GM12878 (cell line): ENCODE results near the gene PEX11B. TPM values are rescaled to one million over a fixed set of nuclear protein-coding genes. Genes with fewer than 3 reads are reported as not detected.

Source experiments
- ATAC-seq: fragments of 200-7000 bp; cut with Tn5 transposase; 3 replicates; pipeline ENCODE4 v1.9.1; 2020; ENCODE audit warnings: mild to moderate bottlenecking, moderate library complexity
- BruUV-seq: library from RNA; stranded (reverse); fragments of 400-500 nt; replicated peaks from 2 replicates; lab custom pipeline; 2021; lab: Mats Ljungman, UMichigan
- CTCF ChIA-PET: fragments of 300-600 bp; sonication (Branson Sonifier 250); formaldehyde crosslinking; extraction: SDS; loops from one replicate; lab custom pipeline; 2021; ENCODE audit warnings: inconsistent platforms; lab: Yijun Ruan, JAX
- POLR2A ChIA-PET: fragments of 350-600 bp; formaldehyde crosslinking; extraction: SDS; loops from one replicate; lab custom pipeline; 2021; ENCODE audit warnings: inconsistent platforms; lab: Charles Lee
- RAD21 ChIA-PET: fragments of 300-600 bp; sonication (Branson Sonifier 250); formaldehyde crosslinking; loops from one replicate; lab custom pipeline; 2023; ENCODE audit warnings: antibody characterized with exemption; ENCODE audit not compliant: unreplicated experiment; lab: Charles Lee
- SMC1A ChIA-PET: fragments of 300-600 bp; sonication (Branson Sonifier 250); formaldehyde crosslinking; loops from one replicate; lab custom pipeline; 2023; ENCODE audit not compliant: unreplicated experiment, uncharacterized antibody; lab: Charles Lee
- DNase-seq: peaks from one replicate; pipeline ENCODE4 v3.0.0-alpha.2; 2011; ENCODE audit warnings: low read depth, low spot score
- FAIRE-seq: peaks from 3 replicates; lab custom pipeline; 2011; peaks lifted over from hg19 to GRCh38; lab: Jason Lieb, UNC
- H2AFZ ChIP-seq: 2 replicates; pipeline ENCODE4 v1.6.0; 2011; ENCODE audit warnings: low read depth, low read length, control low read depth; ENCODE audit not compliant: control insufficient read depth
- H3K27ac ChIP-seq: 2 replicates; pipeline ENCODE4 v1.5.1; 2011; ENCODE audit warnings: control low read depth; ENCODE audit not compliant: control insufficient read depth, insufficient read depth
- H3K27me3 ChIP-seq, 2 experiments: replicated peaks in 1 of 2; 2 replicates each; pipeline versions ENCODE4 v1.6.0 to v1.6.1; 2011; ENCODE audit warnings: low read length in 1 of 2; ENCODE audit not compliant: control insufficient read depth in 2 of 2, insufficient read depth in 2 of 2
- H3K36me3 ChIP-seq, 2 experiments: 2 replicates each; pipeline ENCODE4 v1.5.1; 2011; ENCODE audit warnings: low read length in 1 of 2; ENCODE audit not compliant: control insufficient read depth in 2 of 2, insufficient read depth in 2 of 2
- H3K4me1 ChIP-seq: 2 replicates; pipeline ENCODE4 v1.6.1; 2011; ENCODE audit warnings: mild to moderate bottlenecking, low read length, moderate library complexity, mixed read lengths; ENCODE audit not compliant: control insufficient read depth, insufficient read depth
- H3K4me2 ChIP-seq: 2 replicates; pipeline ENCODE4 v1.6.0; 2011; ENCODE audit warnings: control low read depth; ENCODE audit not compliant: control insufficient read depth, insufficient read depth
- H3K4me3 ChIP-seq: fragments of 200-600 bp; sonication (generic); 2 replicates; pipeline ENCODE4 v1.5.1; 2016
- H3K79me2 ChIP-seq: 2 replicates; pipeline ENCODE4 v1.6.0; 2011; ENCODE audit warnings: low read length; ENCODE audit not compliant: control insufficient read depth, insufficient read depth
- H3K9ac ChIP-seq: 2 replicates; pipeline ENCODE4 v1.8.0; 2011; ENCODE audit warnings: low read length, control low read depth, mixed read lengths; ENCODE audit not compliant: control insufficient read depth, insufficient read depth
- H3K9me3 ChIP-seq: replicated peaks from 3 replicates; pipeline ENCODE4 v1.5.1; 2011; ENCODE audit warnings: mild to moderate bottlenecking, low read length; ENCODE audit not compliant: control insufficient read depth, insufficient read depth
- H4K20me1 ChIP-seq: 2 replicates; pipeline ENCODE4 v1.6.0; 2011; ENCODE audit not compliant: control insufficient read depth, insufficient read depth
- CHD2 ChIP-seq: IDR thresholded peaks from 2 replicates; pipeline ENCODE4 v1.6.1; 2011; ENCODE audit warnings: low read depth, low read length, improper control_type of control experiment, borderline replicate concordance
- CTCF ChIP-seq, 3 experiments: IDR thresholded peaks in 2 of 3; conservative IDR thresholded peaks in 1 of 3; 2 replicates each; pipeline ENCODE4 v1.5.1; 2011; ENCODE audit warnings: low read depth in 3 of 3, low read length in 3 of 3, mild to moderate bottlenecking in 3 of 3, control low read depth in 2 of 3, moderate library complexity in 2 of 3, inconsistent platforms in 1 of 3, mixed read lengths in 1 of 3; ENCODE audit not compliant: control insufficient read depth in 2 of 3, insufficient read depth in 1 of 3; ENCODE audit errors: extremely low read depth in 1 of 3
- EP300 ChIP-seq, 2 experiments: fragments of 150-350 bp in 1 of 2; IDR thresholded peaks; 2 replicates each; pipeline ENCODE4 v1.6.1; 2011 to 2012; ENCODE audit warnings: low read depth in 2 of 2, low read length in 2 of 2, borderline replicate concordance in 1 of 2, improper control_type of control experiment in 1 of 2, inconsistent platforms in 1 of 2; ENCODE audit not compliant: control insufficient read depth in 1 of 2
- ESRRA ChIP-seq: IDR thresholded peaks from 2 replicates; pipeline ENCODE4 v1.6.1; 2012; ENCODE audit warnings: mild to moderate bottlenecking, low read length, improper control_type of control experiment
- EZH2 ChIP-seq: IDR thresholded peaks from 2 replicates; pipeline ENCODE4 v1.6.1; 2012; ENCODE audit warnings: low read depth, mild to moderate bottlenecking, control low read depth, inconsistent platforms, low read length, borderline replicate concordance; ENCODE audit not compliant: control insufficient read depth
- IKZF1 ChIP-seq: fragments of 450-650 bp; conservative IDR thresholded peaks from 2 replicates; pipeline ENCODE4 v1.6.1; 2017; ENCODE audit warnings: antibody characterized with exemption, mild to moderate bottlenecking
- KDM1A ChIP-seq: fragments of 200-600 bp; sonication (generic); IDR thresholded peaks from 2 replicates; pipeline ENCODE4 v1.6.1; 2016; ENCODE audit warnings: borderline replicate concordance
- RB1 ChIP-seq: fragments of 450-650 bp; formaldehyde crosslinking; IDR thresholded peaks from 2 replicates; pipeline ENCODE4 v1.6.1; 2017; ENCODE audit warnings: mild to moderate bottlenecking, borderline replicate concordance
- SRF ChIP-seq, 2 experiments: IDR thresholded peaks; 2 replicates each; pipeline ENCODE4 v1.6.1; 2011; ENCODE audit warnings: low read depth in 2 of 2, low read length in 2 of 2, mild to moderate bottlenecking in 1 of 2, moderate library complexity in 1 of 2
- STAT1 ChIP-seq: fragments of 450-650 bp; conservative IDR thresholded peaks from 2 replicates; pipeline ENCODE4 v1.6.1; 2014; ENCODE audit warnings: antibody characterized with exemption, mild to moderate bottlenecking
- ZNF207 ChIP-seq: fragments of 450-650 bp; IDR thresholded peaks from 2 replicates; pipeline ENCODE4 v1.6.1; 2014; ENCODE audit warnings: antibody characterized with exemption, mild to moderate bottlenecking, borderline replicate concordance
- ZNF622 ChIP-seq: fragments of 450-650 bp; IDR thresholded peaks from 2 replicates; pipeline ENCODE4 v1.6.1; 2017; ENCODE audit warnings: mild to moderate bottlenecking, inconsistent platforms
- WGBS: methylation state at CpG from one replicate; pipeline ENCODE4 v1.1.6; 2016; ENCODE audit warnings: low lambda C conversion rate; ENCODE audit not compliant: insufficient replicate concordance, insufficient coverage; ENCODE audit errors: missing lambda C conversion rate; 5-methylcytosine and 5-hydroxymethylcytosine counted together
- in situ Hi-C: fragments of 300-500 bp; cut with MboI; formaldehyde crosslinking; loops from 9 replicates; pipeline ENCODE4 v1.14.3; 2018; ENCODE audit warnings: mixed read lengths
- intact Hi-C: fragments of 100-400 bp; cut with micrococcal nuclease; formaldehyde crosslinking; loops from one replicate; pipeline ENCODE4 v1.14.2; 2022; ENCODE audit not compliant: unreplicated experiment
- polyA plus RNA-seq, 11 experiments: library from polyadenylated mRNA; depleted of rRNA in 4 of 11; unstranded in 6 of 11; stranded (reverse) in 5 of 11; fragments of >200 nt; fragmentation: Nextera tagmentation in 4 of 11; fragmentation: Illumina TruSeq in 1 of 11; extraction: Ambion mirVana in 4 of 11; extraction: Trizol in 1 of 11; gene quantifications; 1 replicate in 1 of 11; 2 replicates in 10 of 11; pipeline versions ENCODE4 v1.2.1 to v1.2.3, GENCODE V29; 2011 to 2016; ENCODE audit warnings: inconsistent platforms in 2 of 11, missing spikeins in 2 of 11, low read depth in 1 of 11
- total RNA-seq, 4 experiments: library from RNA; depleted of rRNA in 3 of 4; stranded (reverse); fragments of >200 nt in 3 of 4; fragmentation: Illumina TruSeq in 1 of 4; extraction: Trizol in 1 of 4; gene quantifications; 2 replicates each; pipeline versions ENCODE4 v1.2.1 to v1.2.3, GENCODE V29; 2013 to 2021
- TF ChIP-seq, protein P1 (sequence below): fragments of 450-650 bp; IDR thresholded peaks from 2 replicates; pipeline ENCODE4 v1.6.1; 2017; ENCODE audit warnings: mild to moderate bottlenecking
- TF ChIP-seq, protein P2 (sequence below): fragments of 450-650 bp; IDR thresholded peaks from 2 replicates; pipeline ENCODE4 v1.6.1; 2017; ENCODE audit warnings: antibody characterized with exemption, mild to moderate bottlenecking, moderate library complexity
- TF ChIP-seq, protein P3 (sequence below): IDR thresholded peaks from 2 replicates; pipeline ENCODE4 v1.6.1; 2011; ENCODE audit warnings: mild to moderate bottlenecking, low read depth, low read length, moderate library complexity; ENCODE audit not compliant: insufficient replicate concordance

The PEX11B gene
- total and polyA plus RNA-seq, 10 of the 15 experiments (the other 5 are each of a cell fraction or from before 2014, with no cell fraction given): 24.9 to 129 (median 40.7) TPM

DNA sequence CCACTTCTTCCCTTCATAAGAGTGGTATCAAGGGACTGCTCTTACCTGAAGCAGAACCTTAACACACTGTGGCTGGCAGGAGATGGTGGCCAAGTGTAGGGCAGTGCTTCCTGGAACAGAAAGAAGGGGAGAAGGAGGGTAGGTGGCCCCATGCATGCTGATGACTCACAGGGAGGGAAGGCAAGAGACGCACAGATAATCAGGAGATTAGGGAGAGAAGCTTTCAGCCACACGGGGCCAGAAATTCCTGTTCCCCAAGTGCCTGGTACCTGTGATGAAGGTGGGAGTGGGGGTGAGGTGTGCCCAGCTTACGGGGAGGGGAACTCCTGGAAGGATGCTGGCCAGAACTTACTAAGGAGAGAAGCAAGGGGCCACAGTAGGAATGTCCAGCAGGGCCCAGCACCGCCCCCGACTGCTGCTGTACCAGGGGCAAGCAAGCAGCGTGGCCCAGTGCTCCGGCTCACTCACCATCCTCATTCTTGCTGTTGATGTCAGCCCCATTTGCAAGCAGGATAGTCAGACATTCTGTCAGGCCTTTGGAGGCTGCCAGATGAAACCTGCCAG lies 40.5 kb downstream of the PEX11B start:
- Histone ChIP-seq H3K9me3 (no peaks in the 10 kb centered on the region), H3K9ac (no peak overlapping the region), H3K27me3 (peaks cover 0 to under 1% of the 10 kb centered on the region in 2 experiments; a peak in 2 of 4 replicates), H3K4me3 (no peak overlapping the region), H3K27ac (no peak overlapping the region), H2AFZ (no peak overlapping the region), H3K79me2 (no peaks in the 10 kb centered on the region), H3K36me3 (no peaks in the 10 kb centered on the region), H3K4me2 (no peak overlapping the region), H3K4me1 (no peaks in the 10 kb centered on the region), H4K20me1 (no peaks in the 10 kb centered on the region)
- CTCF ChIA-PET: interaction anchor here (1.4 kb wide), 1 partner anchor 31 kb away, joined by 3 read pairs; no protein-coding TSS in a partner anchor
- SMC1A ChIA-PET: interaction anchor here (0.9 kb wide), 1 partner anchor 158 kb away, joined by 3 read pairs; no protein-coding TSS in a partner anchor
- RAD21 ChIA-PET: no interaction called here
- DNase-seq: no peak
- no peak for ATAC-seq
- WGBS: 72% methylated on average over 7 of the region's 7 CpGs
- POLR2A ChIA-PET: no interaction called here
- BruUV-seq: no TSS peak
- in situ Hi-C loops: no loop called here
- intact Hi-C loops: no loop called here
- no peak for FAIRE-seq
- TF ChIP-seq ESRRA (no peak), EZH2 (no peak), RB1 (no peak), KDM1A (no peak), CHD2 (no peak), SRF (IDR thresholded peaks at IDR 0.05; ENCODE audit: low read depth in 2 of 2, low read length in 2 of 2) (no peak), ZNF207 (no peak), STAT1 (no peak), CTCF (IDR thresholded peaks at IDR 0.05 in 2 of 3, conservative IDR thresholded peaks at IDR 0.05 in 1 of 3; ENCODE audit: control insufficient read depth in 2 of 3, extremely low read depth in 1 of 3, insufficient read depth in 1 of 3, low read depth in 3 of 3, low read length in 3 of 3) (no peak), ZNF622 (no peak), IKZF1 (no peak), EP300 (IDR thresholded peaks at IDR 0.05; ENCODE audit: borderline replicate concordance in 1 of 2, control insufficient read depth in 1 of 2, low read depth in 2 of 2, low read length in 2 of 2) (no peak)
- TF ChIP-seq, protein P1, sequence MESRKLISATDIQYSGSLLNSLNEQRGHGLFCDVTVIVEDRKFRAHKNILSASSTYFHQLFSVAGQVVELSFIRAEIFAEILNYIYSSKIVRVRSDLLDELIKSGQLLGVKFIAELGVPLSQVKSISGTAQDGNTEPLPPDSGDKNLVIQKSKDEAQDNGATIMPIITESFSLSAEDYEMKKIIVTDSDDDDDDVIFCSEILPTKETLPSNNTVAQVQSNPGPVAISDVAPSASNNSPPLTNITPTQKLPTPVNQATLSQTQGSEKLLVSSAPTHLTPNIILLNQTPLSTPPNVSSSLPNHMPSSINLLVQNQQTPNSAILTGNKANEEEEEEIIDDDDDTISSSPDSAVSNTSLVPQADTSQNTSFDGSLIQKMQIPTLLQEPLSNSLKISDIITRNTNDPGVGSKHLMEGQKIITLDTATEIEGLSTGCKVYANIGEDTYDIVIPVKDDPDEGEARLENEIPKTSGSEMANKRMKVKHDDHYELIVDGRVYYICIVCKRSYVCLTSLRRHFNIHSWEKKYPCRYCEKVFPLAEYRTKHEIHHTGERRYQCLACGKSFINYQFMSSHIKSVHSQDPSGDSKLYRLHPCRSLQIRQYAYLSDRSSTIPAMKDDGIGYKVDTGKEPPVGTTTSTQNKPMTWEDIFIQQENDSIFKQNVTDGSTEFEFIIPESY: no peak
- TF ChIP-seq, protein P2, sequence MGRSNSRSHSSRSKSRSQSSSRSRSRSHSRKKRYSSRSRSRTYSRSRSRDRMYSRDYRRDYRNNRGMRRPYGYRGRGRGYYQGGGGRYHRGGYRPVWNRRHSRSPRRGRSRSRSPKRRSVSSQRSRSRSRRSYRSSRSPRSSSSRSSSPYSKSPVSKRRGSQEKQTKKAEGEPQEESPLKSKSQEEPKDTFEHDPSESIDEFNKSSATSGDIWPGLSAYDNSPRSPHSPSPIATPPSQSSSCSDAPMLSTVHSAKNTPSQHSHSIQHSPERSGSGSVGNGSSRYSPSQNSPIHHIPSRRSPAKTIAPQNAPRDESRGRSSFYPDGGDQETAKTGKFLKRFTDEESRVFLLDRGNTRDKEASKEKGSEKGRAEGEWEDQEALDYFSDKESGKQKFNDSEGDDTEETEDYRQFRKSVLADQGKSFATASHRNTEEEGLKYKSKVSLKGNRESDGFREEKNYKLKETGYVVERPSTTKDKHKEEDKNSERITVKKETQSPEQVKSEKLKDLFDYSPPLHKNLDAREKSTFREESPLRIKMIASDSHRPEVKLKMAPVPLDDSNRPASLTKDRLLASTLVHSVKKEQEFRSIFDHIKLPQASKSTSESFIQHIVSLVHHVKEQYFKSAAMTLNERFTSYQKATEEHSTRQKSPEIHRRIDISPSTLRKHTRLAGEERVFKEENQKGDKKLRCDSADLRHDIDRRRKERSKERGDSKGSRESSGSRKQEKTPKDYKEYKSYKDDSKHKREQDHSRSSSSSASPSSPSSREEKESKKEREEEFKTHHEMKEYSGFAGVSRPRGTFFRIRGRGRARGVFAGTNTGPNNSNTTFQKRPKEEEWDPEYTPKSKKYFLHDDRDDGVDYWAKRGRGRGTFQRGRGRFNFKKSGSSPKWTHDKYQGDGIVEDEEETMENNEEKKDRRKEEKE: no peak
- TF ChIP-seq, protein P3, sequence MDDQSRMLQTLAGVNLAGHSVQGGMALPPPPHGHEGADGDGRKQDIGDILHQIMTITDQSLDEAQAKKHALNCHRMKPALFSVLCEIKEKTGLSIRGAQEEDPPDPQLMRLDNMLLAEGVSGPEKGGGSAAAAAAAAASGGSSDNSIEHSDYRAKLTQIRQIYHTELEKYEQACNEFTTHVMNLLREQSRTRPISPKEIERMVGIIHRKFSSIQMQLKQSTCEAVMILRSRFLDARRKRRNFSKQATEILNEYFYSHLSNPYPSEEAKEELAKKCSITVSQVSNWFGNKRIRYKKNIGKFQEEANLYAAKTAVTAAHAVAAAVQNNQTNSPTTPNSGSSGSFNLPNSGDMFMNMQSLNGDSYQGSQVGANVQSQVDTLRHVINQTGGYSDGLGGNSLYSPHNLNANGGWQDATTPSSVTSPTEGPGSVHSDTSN: no peak
